Measurements from ENCODE around the gene PSMD6.

- TF ChIP-seq ZNF24 (IDR thresholded peaks at IDR 0.05), result no peak
- no peak for TF ChIP-seq TAF1 (IDR thresholded peaks at IDR 0.05; ENCODE audit: control insufficient read depth, extremely low read depth, insufficient read depth, low read length, severe bottlenecking)
- no peak for TF ChIP-seq KLF1 (tag; IDR thresholded peaks at IDR 0.05)
Measured at GRCh38 chr3:64002233-64002632, 21.1 kb downstream of the PSMD6 start.

Data from K562 (cell line).